Kidney glomerular epithelial cell (primary cell): ENCODE data around the gene MYBPC1.
"Not testable (repeated sequence)": the region's sequence is repeated elsewhere in the genome, so short reads cannot be mapped to it uniquely, and the experiment has no call there.

Experiments used
- DNase-seq: peaks from one replicate; lab custom pipeline; 2025; lab: John Stamatoyannopoulos, UW

The MYBPC1 gene, protein sequence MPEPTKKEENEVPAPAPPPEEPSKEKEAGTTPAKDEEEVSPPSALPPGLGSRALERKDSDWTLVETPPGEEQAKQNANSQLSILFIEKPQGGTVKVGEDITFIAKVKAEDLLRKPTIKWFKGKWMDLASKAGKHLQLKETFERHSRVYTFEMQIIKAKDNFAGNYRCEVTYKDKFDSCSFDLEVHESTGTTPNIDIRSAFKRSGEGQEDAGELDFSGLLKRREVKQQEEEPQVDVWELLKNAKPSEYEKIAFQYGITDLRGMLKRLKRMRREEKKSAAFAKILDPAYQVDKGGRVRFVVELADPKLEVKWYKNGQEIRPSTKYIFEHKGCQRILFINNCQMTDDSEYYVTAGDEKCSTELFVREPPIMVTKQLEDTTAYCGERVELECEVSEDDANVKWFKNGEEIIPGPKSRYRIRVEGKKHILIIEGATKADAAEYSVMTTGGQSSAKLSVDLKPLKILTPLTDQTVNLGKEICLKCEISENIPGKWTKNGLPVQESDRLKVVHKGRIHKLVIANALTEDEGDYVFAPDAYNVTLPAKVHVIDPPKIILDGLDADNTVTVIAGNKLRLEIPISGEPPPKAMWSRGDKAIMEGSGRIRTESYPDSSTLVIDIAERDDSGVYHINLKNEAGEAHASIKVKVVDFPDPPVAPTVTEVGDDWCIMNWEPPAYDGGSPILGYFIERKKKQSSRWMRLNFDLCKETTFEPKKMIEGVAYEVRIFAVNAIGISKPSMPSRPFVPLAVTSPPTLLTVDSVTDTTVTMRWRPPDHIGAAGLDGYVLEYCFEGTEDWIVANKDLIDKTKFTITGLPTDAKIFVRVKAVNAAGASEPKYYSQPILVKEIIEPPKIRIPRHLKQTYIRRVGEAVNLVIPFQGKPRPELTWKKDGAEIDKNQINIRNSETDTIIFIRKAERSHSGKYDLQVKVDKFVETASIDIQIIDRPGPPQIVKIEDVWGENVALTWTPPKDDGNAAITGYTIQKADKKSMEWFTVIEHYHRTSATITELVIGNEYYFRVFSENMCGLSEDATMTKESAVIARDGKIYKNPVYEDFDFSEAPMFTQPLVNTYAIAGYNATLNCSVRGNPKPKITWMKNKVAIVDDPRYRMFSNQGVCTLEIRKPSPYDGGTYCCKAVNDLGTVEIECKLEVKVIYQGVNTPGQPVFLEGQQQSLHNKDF

DNA sequence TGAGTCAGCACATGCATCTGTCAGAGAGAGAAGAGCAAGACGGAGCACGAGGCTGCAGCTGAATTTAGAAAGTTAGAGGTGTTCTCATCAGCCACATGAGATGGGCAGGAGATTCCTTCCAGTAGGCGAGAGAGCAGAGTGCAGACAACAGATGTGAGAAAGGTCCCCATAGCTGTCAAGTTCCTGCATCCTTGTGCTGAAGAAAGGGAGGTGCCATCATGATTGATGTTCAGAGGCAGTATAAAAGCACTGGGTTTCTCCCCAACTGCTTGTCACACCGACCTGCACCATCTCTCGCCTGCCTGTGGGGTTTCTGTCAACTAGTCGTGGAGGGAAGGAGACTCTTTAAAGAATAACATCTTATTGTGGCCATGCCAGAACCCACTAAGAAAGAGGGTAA lies at the start of gene MYBPC1:
Gene MYBPC1, plus strand, starts transcription at position 272 of the 400 bp plus-strand sequence. Its CDS starts 100 bp downstream, at position 372.
- DNase-seq = no peak

DNA sequence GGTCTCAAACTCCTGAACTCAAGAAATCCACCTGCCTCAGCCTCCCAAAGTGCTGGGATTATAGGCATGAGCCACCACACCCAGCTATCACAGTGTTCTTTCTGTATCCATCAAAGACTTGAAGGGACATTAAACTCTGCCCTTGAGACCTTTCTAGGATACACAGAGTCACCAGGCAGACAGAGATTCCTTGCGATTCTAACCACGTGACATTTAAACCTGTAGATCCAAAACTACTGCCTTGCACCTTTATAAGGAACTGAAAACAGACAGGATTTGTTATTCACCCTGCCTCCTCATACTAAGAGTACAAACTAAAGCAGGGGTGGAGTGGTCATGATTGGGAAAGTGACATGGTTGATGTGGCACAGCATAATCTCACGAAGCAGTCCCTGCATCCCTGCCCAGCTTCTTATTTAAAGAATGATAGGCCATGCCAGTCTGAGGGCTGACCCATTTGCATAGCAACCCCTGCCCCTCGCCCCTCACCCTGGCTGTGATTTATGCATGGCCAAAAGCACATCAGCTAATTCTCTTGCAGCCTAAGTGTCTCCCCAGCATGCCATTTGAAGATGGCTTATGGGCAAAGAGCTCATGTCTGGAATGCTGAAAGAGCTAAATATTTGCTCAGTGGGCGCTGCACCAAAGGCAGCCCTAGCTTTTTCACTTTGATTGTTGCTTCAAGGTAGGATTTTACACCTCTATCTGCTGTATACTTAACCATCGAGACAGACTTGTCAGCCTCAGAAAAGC lies 43.2 kb upstream of the MYBPC1 start:
- no peak for DNase-seq

DNA sequence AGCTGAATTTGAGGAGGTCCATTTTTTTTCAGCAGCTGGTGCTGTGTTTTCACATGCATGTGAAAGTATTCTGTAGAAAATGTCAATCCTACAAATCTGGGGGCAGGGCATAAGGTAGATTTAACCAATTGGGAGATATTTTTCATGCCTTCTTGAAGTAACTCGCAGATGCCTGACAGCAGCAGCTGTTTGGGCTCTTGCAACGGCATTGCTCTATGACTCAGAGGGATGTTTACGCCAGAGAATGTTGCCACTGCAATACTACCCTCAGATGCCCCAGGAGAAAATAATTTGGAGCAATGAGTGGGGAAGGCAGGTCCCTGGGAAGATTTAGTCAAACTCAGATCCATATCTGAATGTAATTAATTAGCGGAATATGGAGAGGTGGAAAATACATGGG lies 42.5 kb upstream of the MYBPC1 start:
- no peak for DNase-seq

DNA sequence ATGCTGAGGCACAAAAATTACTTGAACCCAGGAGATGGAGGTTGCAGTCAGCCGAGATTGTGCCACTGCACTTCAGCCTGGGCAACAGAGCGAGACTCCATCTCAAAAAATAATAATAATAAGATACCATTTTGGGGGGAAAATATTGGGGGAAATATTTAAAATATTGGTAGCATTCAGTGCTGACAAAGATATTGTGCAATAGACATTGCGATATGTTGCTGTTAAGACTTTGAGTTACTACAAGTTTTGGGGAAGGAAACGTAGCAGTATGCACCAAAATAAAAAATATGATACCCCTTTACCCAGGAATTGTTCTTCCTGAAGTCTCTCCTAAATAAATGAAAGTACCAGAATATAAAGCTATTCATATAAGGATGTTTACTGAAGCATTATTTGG lies 37.7 kb upstream of the MYBPC1 start:
- no peak for DNase-seq

DNA sequence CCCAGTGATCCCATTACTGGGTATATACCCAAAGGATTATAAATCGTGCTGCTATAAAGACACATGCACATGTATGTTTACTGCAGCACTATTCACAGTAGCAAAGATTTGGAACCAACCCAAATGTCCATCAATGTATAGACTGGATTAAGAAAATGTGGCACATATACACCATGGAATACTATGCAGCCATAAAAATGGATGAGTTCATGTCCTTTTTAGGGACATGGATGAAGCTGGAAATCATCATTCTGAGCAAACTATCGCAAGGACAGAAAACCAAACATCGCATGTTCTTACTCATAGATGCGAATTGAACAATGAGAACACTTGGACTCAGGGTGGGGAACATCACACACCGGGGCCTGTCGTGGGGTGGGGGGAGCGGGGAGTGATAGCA lies 36.0 kb upstream of the MYBPC1 start:
- DNase-seq = not testable (repeated sequence)

DNA sequence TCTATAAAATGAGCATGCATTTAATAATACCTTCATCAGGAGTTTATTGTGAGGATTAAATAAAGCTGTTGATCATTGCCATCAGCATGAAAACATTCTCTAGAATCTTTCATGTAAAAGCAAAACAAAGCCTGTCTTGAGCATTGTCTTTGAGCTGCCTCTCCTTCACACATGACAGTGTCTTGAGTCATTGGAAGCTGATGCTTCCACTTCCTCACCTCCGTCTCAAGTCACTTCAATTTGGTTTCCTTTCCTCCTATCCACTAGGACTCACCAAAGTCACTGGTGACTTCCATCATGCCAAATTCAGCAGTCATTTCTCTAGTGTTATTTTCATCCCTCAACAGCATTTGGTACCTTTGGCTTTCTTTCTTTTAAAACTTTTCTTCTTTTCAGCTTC lies 31.6 kb upstream of the MYBPC1 start:
- no peak for DNase-seq

DNA sequence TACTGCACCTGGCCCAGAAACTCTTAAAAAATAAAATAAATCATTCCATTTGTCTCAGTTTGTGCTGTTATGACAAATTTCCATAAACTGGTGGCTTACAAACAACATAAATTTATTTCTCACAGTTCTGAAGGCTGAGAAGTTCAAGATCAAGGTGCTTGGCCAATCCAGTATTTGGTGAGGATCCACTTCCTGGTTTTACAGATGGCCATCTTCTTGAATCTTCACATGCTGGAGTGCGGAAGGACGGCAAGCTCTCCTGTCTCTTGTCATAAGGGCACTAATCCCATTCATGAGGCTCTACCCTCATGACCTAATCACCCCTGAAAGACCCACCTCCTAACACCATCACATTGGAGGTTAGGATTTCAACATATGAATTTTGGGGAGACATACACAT lies 29.9 kb upstream of the MYBPC1 start:
- DNase-seq = no peak

DNA sequence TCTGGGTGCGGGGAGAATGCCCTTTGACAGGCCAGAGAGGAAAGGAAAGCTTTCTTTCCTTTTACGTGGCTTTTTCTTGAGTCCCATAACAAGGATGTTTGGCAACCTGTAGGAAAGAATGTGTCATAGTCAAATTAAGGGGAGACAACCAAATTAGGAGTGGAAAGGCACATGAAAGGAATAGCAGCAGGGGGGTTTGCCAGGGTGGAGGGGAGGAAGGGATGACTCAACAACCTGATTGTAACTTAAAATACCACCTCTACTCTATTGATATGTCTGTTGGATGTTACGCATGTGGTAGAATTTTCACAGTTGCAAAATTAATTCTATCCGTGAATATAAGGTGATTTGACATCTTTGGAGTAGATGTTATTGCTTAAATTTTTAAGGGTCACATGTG lies 28.5 kb upstream of the MYBPC1 start:
- DNase-seq = no peak

DNA sequence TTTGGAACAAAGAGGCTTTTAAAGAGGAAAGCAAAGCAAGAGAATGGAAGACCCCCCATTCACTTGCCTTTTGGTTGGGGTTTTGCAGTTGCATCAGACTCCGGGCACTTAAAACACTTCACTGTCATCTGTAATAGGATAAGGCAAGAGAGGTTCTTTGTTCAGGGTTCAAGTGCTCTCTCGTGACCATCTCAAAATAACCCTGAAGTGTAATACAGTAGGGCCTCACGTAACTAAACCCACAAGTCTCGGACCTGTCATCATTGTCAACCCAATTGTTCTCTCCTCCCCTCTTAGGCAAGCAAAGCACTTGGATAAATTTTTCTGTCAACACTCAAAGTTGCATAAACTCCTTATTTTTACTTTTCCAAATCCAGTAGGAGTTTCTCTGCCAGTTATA lies 26.9 kb upstream of the MYBPC1 start:
- no peak for DNase-seq

DNA sequence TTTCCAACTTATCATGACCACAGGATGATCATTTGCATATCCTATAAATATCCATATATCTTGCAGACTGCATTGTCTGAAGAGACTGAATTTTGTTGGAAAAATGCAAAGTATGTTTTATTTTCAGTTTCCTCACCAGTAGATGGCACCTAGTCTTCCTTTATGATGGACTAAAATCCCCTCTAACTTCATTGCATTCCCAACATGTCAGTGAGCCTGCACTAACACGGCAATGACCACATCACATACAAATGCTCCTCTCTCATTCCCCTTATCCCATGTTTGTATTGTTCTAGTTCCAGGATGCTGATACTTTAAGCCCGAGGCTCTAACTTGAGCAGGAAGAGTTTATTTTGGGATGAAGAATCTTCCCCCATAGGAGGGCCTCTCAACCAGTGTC lies 24.7 kb upstream of the MYBPC1 start:
- peak; percentile 35 for DNase-seq

DNA sequence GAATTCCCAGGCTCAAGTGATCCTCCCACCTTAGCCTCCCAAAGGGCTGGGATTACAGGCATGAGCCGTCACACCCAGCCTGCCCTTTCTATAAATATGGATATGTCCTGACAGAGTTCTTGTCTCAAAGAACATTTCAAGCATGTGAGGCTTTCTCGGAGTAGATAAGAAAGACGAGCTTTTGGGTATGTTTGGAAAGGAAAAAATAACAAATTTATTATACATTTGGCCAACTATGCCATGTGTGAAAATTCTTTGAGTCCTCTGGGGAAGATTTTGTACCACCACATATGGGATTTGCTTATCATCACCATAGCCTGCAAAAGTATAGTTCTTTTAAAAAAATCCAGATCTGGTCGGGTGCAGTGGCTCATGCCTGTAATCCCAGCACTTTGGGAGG lies 23.7 kb upstream of the MYBPC1 start:
- DNase-seq = no peak

DNA sequence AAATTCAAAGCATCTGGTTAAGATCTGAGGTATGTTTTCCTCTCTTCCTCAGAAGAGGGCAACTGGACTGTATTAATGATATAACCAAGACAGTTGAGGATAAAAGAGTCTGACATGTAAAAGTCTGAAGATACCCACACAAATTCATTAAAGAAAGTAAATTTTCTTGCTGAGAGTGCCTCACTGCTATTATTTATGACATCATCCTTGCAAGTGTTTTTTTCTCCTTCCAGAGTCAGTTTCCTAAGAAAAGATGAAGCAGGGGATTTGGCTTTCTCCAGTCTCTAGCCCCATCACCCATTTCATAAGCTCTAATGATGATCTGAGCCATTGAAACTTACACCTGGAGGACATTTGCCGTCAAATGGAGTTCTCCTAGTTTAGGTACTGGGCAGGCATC lies 21.0 kb upstream of the MYBPC1 start:
- DNase-seq = no peak

DNA sequence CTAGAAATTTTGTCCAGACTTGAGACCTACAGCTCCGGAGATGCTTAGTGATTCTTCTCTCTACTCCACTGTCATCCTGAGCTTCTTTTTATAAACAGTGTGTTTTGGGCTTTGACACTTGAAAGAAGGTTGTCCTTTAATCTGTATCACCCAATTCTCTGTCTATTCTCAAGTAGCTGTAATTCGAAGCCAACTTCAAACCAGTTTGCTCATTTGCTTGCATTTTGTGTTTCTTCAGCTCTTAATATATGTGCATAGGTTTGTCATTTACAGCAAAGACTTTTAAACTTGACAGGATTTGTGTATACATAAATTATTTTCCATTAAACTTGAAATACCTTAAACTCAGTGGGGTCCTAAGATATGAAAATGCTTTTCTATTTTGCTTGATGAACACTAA lies 16.4 kb upstream of the MYBPC1 start:
- no peak for DNase-seq

DNA sequence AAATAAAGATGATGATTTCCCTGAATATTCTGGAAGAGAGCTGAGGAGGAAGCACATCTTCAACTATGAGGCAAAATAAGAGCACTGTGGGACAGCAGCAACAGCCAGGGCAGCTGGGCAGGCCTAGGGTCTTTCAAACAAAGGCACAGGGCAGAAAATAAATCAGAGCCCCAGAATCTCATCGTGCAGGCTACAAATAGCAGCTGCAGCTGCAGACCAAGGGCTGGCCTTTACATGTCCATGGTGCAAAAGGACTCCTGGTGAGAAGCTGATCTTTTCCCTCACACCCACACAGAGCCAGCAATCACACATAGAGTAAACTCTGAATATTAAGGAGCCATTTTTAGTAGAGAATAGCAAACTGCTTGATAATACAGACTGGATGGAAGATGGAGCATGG lies 13.6 kb upstream of the MYBPC1 start:
- DNase-seq = no peak

DNA sequence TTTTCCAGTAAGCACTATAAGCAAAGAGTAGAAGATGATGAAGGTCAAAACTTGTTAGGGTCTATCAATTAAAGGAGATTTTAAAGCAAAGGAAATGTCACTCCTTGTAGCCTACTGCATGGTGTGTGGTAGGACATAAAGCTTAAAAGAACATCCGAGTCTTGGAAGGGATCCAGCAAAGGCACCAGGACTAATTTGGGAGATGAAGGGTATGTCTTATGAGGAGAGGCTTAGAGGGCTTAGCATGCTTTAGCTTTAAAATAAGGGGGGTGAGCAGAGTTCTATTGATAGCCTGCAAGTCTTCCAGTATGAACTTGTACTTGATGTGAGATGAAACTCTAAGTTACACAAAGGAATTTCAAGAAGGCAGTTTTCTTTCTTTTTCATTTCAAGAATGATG lies 11.8 kb upstream of the MYBPC1 start:
- no peak for DNase-seq

DNA sequence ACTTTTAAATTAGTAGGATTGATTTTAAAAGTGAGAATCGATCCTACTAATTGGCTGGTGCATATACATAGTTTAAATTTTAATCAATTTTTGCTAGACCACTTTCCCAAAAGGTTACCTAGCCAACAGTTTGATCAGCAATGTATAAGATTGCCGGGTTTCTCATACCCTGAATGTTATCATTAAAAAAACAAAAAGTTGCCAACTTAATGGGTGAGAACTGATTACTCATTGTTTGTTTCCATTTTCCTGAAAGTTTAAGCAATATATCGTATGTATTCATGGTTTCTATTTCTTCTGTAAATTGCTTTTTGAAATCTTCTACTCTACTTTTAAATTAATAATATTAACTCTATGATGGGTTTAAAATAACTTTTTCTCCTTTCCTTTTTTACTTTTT lies 4.4 kb upstream of the MYBPC1 start:
- DNase-seq = no peak

DNA sequence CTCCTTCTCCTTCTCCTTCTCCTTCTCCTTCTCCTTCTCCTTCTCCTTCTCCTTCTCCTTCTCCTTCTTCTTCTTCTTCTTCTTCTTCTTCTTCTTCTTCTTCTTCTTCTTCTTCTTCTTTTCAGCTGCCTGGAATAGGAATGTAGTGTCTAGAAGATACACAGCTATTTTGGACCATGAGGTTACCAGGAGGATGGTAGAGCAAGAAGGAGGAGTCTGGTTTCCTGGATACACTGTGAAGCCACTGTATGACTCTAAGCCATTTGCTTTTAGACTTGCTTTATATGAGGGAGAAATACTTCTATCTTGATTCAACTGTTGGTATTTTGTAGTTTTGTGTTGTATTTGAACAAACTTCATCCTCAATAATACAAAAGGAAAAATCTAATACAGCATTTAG lies 3.0 kb upstream of the MYBPC1 start:
- no peak for DNase-seq

DNA sequence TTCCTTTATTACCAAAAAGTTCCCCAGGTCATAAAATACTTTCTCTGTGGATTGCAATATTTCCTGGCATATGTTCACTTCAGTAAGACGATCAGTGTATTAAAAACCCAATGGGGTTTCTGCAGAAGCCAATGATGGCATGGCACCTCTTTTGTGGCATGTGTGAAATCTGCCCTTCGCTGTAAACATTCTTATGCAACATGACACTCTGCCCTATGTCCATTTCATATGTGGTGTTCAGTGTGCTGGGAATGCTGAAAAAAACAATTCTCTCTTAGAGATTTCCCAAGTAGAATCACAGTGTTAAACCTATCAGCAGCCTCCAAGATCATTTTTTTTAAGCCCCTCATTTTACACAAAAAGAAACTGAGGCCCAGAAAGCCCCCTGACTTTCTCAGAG lies 2.3 kb upstream of the MYBPC1 start:
- DNase-seq = no peak

DNA sequence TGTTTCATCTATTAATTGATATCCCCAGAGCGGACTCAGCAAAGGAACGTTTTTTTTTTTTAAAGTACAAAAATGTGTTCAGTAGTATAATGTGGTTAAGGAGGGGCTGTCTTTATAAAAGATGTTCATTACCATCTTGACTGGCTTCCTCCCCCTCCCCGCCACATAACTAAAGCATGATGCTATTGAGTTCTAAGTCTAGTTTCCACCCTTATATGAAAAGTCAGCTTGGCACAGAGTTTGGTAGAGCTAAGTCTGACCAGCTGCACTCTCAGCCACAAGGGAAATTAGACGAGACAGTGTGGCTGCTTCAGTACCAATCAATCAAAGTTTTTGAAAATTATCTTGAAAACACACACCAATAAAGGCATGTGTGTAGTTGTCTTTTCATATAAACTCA lies 1.9 kb upstream of the MYBPC1 start:
- no peak for DNase-seq

DNA sequence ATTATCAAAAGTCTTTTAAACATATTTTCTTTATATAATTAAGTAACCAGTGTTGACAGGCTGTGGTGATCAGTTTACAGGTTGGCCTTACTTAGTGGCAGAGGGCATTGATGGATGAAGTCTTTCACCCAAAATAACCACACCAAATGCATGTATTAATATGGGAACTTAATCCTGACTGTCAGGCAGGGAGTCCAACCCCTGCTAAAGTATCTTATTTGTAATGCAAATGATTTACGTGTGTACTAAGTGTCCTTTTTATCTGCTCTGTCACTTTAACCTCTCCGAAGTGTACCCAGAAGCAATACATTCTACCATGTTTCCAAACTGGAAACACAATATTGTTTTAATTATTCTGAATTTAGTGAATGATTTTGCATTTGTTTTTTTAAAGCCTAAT lies 1.4 kb downstream of the MYBPC1 start:
- no peak for DNase-seq

DNA sequence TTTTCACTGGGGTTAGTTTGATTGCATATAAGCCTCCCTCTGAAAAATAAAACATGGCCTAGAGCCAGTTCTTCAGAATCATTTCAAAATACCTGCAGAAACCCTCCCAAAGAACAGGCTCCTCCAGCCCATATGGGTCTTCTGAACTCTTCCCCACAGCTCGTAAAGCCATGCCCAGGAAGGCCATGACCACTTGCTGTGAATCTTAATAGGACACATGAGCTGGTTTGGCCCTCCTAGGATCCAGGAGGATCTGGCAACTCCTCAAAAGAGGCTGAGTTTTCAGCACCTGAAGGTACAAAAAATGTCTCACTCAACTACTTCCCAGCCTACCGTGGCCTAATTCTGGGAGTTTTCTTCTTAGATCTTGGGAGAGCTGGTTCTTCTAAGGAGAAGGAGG lies 2.4 kb downstream of the MYBPC1 start:
- DNase-seq = no peak

DNA sequence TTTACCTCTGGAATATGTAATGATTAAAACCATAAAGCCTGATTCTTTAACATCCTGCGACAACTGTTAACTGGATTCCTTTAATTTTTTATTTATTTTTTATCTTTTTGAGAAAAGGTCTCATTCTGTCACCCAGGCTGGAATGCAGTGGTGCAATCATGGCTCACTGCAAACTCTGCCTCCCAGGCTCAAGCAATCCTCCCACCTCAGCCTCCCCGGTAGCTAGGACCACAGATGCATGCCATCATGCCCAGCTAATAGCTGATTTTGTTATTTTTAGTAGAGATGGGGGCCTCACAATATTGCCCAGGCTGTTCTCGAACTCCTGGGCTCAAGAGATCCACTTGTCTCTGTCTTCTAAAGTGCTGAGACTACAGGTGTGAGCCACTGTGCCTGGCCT lies 3.7 kb downstream of the MYBPC1 start:
- no peak for DNase-seq
